GM19023 (cell line): Measurements from ENCODE around the gene GNL1.
A peak's percentile ranks its signal among the peaks of the same experiment; 100 is the strongest.
"Not testable (repeated sequence)": the region's sequence is repeated elsewhere in the genome, so short reads cannot be mapped to it uniquely, and the experiment has no call there.

Experiments used
- ATAC-seq: cut with Tn5 transposase; IDR thresholded peaks from one replicate; pipeline ENCODE4 v1.9.1; 2021; ENCODE audit warnings: mild to moderate bottlenecking, moderate library complexity; ENCODE audit not compliant: unreplicated experiment

The GNL1 gene

DNA sequence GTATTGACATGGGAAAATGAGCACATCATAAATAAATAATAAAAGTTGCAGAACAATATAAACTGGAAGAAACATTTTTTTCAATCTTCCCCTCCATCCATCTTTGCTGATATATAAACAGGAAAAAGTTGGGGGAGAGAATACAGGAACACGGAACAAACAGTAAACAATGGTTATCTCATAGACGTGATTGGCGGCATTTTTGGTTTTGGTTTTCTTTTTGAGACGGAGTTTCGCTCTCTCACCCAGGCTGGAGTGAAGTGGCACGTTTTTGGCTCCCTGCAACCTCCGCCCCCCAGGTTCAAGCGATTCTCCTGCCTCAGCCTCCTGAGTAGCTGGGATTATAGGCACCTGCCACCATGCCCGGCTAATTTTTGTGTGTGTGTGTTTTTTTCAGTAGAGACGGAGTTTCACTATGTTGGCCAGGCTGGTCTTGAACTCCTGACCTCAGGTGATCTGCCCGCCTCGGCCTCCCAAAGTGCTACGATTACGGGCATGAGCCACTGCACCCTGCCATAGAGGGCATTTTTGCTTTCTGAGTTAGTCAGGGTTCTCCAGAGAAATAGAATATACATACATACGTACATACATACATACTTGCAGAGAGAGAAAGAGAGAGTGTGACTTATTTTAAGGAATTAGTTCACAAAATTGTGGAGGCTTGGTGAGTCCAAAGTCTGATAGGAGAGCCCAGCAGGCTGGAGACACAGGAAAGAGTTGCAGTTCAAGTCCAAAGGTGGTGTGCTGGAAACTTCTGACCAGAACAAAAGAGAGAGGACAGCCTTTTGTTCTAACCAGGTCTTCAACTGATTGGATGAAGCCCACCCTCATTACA lies 22.6 kb downstream of the GNL1 start:
- ATAC-seq = no peak

DNA sequence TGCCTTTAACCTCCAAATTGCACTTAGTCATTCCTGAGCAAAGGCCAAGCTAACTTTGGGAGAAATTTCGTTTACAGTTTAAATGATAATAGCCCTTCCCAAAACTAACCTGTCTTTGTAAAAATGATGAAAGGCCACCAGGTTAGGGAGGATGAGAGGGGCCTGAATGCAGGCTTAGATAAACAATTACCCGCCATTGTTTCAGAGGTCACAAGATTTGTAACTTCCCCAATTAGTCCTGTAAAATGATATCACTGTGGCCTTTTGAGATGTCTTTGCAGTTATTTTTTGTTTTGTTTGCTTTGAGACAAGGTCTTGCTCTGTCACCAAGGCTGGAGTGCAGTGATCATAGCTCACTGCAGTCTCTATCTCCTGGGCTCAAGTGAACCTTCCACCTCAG lies 26.3 kb downstream of the GNL1 start:
- ATAC-seq = no peak

DNA sequence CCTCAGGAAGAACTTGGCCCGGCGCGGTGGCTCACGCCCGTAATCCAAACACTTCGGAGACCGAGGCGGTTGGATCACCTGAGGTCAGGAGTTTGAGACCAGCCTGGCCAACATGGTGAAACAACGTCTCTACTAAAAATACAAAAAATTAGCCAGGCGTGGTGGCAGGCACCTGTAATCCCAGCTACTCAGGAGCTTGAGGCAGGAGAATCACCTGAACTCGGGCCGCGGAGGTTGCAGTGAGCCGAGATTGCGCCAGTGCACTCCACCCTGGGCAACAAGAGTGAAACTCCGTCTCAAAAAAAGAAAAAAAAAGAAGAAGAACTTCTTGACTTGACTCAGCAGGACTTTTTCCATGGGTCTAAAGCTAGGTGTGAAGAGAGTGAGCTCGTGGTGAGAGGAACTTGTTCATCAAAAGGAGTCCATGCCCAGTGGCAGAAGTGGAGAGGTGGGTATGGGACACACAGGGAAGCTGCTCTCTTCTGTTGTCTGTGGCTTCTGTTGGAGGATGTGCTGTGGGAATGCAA lies 26.9 kb downstream of the GNL1 start:
- not testable (repeated sequence) for ATAC-seq

DNA sequence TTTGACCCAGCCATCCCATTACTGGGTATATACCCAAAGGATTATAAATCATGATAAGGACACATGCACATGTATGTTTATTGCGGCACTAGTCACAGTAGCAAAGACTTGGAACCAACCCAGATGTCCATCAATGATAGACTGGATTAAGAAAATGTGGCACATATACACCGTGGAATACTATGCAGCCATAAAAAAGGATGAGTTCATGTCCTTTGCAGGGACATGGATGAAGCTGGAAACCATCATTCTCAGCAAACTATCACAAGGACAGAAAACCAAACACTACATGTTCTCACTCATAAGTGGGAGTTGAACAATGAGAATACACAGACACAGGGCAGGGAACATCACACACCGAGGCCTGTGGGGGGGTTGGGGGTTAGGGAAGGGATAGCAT lies 29.8 kb downstream of the GNL1 start:
- not testable (repeated sequence) for ATAC-seq

DNA sequence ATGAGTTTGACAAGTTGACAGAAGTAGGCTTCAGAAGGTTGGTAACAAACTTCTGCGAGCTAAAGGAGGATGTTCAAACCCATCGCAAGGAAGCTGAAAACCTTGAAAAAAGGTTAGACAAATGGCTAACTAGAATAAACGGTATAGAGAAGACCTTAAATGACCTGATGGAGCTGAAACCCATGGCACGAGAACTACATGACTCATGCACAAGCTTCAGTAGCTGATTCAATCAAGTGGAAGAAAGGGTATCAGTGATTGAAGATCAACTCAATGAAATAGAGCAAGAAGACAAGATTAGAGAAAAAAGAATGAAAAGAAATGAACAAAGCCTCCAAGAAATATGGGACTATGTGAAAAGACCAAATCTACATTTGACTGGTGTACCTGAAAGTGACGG lies 34.3 kb downstream of the GNL1 start:
- ATAC-seq = not testable (repeated sequence)

DNA sequence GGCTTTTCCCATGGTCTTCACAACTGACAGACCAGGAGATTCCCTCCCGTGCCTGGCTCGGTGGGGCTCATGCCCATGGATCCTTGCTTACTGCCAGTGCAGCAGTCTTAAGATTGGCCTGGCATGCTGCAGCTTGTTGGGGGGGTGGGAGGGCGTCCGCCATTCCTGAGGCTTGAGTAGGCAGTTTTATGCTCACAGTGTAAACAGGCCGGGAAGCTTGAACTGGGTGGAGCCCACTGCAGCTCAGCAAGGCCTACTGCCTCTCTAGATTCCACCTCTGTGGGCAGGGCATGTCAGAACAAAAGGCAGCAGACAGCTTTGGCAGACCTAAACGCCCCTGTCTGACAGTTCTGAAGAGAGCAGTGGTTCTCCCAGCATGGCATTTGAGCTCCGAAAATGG lies 35.2 kb downstream of the GNL1 start:
- not testable (repeated sequence) for ATAC-seq

DNA sequence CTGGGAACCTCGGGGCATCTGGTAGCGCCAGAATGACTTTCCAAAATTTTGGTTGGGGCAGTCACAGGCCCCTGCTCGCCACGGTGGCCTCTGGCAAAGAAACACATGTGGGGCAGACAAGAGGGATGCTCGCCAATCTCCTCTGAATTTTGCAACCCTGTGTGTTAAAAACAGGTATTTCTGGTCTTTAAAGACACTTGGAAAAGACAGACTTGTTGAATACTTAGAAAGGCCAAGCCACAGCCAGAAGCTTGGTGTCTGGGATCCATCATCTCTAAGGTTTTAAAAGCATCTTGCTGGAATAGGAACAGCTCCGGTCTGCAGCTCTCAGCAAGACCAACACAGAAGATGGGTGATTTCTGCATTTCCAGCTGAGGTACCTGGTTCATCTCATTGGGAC lies 35.8 kb downstream of the GNL1 start:
- ATAC-seq = no peak

DNA sequence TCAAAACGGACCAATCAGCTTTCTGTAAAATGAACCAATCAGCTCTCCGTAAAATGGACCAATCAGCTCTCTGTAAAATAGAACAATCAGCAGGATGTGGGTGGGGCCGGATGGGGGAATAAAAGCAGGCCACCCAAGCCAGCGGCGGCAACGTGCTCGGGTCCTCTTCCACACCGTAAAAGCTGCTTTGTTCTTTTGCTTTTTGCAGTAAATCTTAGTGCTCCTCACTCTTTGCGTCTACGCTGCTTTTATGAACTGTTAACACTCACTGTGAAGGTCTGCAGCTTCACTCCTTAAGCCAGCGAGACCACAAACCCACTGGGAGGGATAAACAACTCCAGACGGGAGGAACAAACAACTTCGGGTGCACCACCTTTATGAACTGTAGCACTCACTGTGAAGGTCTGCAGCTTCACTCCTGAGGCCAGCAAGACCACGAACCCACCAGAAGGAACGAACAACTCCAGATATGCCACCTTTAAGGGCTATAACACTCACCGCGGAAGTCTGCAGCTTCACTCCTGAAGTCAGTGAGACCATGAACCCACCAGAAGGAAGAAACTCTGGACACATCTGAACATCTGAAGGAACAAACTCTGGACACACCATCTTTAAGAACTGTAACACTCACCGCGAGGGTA lies 37.7 kb downstream of the GNL1 start:
- not testable (repeated sequence) for ATAC-seq

DNA sequence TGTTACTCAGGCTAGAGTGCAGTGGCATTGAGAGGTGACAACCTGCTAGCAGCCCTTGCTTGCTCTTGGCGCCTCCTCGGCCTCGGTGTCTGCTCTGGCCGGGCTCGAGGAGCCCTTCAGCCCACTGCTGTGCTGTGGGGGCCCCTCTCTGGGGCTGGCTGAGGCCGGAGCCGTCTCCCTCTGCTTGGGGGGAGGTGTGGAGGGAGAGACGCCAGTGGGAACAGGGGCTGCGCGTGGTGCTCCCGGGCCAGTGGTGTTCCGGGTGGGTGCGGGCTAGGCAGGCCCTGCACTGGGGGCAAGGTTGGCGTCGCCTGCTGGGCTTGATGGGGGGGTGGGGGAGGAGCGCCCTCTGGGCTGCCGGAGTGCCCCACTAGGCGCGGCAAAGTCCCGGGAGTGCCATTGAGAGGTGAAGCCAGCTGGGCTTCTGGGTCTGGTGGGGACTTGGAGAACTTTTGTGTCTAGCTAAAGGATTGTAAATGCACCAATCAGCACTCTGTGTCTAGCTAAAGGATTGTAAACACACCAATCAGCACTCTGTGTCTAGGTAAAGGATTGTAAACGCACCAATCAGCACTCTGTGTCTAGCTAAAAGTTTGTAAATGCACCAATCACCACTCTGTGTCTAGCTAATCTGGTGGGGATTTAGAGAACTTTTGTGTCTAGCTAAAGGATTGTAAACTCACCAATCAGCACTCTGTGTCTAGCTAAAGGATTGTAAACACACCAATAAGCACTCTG lies 38.4 kb downstream of the GNL1 start:
- not testable (repeated sequence) for ATAC-seq

DNA sequence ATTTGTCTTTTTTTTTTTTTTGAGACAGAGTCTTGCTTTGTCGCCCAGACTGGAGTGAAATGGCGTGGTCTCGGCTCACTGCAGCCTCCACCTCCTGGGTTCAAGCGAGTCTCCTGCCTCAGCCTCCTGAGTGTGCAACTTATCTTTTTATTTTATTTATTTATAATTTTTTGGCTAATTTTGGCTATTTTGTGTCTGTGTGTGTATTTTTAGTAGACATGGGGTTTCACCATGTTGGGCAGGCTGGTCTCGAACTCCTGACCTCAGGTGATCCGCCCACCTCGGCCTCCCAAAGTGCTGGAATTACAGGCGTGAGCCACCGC lies 39.6 kb downstream of the GNL1 start:
- not testable (repeated sequence) for ATAC-seq

DNA sequence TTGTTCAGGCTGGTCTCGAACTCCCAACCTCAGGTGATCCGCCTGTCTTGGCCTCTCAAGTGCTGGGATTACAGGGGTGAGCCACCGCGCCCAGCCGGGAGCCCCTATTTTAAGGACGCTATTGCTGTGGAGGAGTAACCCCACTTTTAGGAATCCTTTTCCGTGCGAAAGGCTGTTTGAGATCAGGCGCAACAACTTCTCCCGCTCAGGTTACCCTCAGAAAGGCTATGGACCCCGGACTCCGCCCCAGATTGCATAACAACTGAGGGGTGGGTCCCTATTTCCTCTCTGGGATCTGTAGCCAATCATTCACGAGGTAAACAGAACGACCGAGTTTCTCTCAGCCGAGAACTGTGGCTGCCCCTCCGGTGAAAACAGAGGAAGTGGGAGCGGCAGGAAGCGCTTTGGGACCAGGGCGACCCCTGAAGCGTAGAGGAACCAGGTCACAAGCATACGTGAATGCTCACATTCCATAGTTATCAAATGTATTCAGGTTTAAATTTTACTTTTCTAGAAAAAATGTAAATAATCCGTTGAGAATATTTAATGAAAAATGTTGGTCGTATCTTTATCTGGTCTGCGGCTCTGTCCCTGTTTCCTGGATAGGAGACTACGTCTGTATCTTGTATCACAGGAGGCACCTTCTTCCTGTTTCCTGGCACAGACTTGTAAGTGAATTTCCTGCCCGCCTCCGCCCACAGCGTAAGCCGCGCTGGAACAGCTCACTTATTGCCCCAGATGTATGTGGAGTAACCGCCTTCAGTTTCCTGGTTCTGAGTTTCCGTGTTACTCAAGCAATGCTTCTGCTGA lies 40.1 kb downstream of the GNL1 start:
- ATAC-seq = peak; percentile 78

DNA sequence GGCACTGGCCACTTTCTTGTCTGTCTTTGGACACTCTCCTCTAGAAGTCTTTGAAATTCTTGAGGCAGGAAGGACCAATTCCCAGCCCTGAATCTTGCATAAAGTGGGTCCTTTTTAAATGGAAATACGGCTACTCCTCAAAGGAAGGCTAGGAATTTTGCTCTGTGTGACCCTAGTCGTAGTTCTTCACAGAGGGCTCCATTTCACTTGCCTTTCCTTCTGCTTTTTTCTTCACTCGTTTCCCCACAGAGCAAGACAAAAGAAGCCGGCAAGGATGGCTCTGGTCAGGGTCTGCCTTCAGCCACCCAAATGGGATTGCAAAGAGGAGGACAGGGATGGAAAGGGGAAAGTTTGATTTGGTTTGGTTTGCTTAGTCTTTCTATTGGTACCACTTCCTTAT lies 41.2 kb downstream of the GNL1 start:
- ATAC-seq = no peak

DNA sequence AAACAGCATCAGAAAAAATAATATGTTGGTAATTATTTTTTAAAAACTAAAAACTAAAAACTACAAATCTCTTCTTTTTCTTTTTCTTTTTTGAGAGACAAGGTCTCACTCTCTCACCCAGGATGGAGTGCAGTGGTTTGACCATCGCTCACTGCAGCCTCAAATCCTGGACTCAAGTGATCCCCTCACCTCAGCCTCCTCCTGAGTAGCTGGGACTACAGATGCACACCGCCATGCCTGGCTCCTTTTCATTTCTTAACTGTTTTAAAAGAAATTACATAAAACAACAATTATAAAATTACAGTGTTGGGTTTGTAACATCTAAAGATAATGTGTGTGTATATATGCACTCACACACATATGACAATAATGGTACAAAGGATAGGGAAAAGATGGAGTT lies 42.8 kb downstream of the GNL1 start:
- ATAC-seq = no peak

DNA sequence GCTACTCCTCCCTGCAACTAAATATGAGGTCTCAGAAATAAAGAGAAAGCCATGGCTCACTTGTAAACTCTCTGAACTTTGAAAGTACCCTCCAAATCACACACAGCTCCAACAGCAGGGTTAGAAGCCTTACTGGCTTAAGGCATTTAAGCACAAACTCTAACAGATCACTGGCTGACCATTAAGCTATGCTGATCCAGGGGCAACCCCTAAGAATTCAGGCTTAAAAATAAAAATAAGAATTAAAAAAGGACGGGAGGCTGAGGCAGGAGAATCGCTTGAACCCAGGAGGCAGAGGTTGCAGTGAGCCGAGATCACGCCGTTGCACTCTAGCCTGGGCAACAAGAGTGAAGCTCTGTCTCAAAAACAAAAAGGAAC lies 45.1 kb downstream of the GNL1 start:
- no peak for ATAC-seq

DNA sequence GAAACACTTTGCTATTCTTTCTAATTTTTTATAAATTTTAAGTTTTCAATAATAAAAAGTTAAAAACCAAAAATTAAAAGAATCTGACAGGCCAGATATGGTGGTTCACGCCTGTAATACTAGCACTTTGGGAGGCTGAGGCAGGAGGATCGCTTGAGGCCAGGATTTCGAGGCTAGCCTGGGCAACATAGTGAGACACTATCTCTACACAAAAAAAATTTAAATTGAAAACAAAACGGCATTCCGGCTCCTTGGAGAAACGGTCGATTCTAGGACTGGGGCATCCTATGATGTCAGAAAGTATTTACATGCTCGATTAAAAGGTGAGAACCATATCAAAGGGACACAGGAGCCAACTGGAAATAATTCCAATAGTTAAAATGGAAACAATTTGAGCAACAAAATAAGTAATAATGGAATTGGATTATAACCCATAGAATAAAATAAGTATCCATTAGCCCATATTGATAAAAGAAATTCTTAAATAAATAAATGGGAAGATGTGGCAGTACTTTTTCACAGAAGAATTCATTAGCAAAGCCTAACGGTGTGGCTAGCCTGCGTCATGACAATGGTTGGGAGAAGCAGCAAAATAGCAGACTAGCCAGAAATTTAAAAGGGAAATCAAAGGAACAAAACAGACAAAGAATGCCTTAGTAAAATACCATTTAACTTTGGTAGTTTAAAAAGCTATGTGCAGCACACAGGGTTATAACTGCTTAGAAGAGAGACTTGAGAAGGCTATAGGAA lies 45.7 kb downstream of the GNL1 start:
- no peak for ATAC-seq

DNA sequence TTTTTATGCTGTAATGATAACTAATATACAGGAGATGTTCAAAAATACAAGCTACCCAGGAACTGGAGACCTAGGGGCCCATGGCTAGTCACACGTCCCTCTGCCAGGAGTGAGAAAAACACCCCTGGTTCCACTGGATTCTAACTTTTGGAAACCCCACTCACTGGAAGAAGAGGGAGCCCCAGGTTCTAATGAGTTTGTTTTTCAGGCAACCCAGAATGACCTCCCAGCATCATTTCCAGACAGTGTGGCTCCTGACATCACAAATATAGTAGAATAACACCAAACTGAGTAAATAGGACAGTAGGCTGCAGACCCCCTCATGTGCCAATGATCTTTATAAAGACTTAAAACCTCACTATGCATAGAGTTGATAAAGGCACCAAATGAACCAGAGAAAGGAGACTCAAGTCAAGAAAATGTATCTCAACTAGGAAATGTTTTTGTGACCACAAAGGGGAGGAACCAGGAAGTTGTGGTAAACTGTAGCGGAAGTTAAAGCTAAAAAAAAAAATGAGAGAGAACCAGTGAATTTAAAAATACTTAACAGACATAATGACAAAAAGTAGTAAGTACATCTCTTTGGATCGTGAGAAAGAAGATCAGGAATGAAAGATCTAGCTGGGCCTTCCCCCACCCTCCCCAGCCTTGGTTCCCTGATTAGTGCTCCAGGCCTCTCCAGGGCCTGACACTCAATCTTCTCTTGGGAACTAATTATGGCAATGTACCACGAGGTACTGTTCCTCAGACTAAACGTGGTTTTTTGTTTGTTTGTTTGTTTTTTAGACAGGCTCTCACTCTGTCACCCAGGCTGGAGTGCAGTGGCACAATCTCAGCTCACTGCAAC lies 47.2 kb downstream of the GNL1 start:
- no peak for ATAC-seq

DNA sequence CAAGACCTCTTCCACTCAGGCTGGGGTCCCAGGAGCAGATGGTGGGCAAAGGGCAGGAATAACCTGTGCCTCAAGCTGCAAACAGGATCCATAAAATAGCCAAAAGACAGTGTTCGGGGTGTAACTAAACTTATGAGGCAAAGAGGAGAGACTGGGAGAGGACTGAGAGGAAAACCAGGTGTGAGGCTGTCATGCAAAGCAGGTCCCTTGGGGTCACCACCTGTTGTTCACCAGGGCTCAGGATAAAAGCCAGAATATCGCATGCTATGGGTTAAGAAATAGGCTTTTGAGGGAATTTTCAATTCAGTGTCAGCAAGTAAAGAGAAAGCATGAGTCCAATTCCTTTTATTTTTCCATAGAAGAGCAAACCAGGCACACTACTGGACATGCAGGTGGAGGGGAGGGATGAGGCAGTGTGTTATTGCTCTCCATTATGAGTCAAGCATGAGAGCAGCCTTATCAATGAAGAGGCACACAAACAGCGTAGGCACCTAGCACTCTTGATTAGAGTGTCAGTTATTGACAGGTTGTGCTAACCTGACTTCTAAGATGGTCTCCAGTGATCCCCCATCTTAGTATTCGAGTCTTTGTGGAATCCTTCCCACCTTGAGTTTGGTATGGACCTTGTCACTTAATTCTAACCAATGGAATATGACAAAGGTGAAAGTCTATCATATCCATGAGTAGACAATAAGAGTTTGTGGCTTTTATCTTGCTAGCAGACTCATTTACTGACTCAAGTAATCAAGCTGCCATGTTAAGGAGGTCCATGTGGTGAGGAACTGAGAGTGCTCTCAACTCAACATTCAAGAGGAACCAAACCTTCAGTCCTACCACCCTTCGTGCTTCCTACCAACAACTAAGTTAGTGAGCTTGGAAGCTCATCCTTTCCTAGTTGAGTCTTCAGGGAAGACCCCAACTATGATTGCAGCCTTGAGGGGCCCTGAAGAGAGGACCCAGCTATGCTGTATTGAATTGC lies 48.2 kb downstream of the GNL1 start:
- ATAC-seq = no peak
